ENCODE measurements around the gene CHRNB1. TPM values are rescaled to one million over a fixed set of nuclear protein-coding genes. Genes with fewer than 3 reads are reported as not detected.

CHRNB1 gene
- total RNA-seq, 1 donor from 2014 or later = 11.8 TPM

- Mint-ChIP-seq H3K9me3 (ENCODE audit: unreplicated experiment) (no peaks in the 10 kb centered on the region), H3K4me3 (ENCODE audit: unreplicated experiment) (no peak overlapping the region), H3K4me1 (ENCODE audit: unreplicated experiment) (no peaks in the 10 kb centered on the region), H3K36me3 (ENCODE audit: low read depth, unreplicated experiment) (peaks cover 51% of the 10 kb centered on the region), H3K27me3 (ENCODE audit: unreplicated experiment) (peaks cover 4% of the 10 kb centered on the region), H3K27ac (ENCODE audit: unreplicated experiment) (no peak overlapping the region)
- DNase-seq (ENCODE audit: low spot score) = no peak
- no peak for TF ChIP-seq CTCF (IDR thresholded peaks at IDR 0.05; ENCODE audit: unreplicated experiment)
Measured at GRCh38 chr17:7502987-7503386, 58.1 kb downstream of the CHRNB1 start.

GRCh38 chr17:7503521-7503920, 58.7 kb downstream of the CHRNB1 start:
- no peaks in the 10 kb centered on the region for H3K9me3 Mint-ChIP-seq (ENCODE audit: unreplicated experiment)
- H3K4me3 Mint-ChIP-seq (ENCODE audit: unreplicated experiment) = peak overlapping the region; percentile 71
- TF ChIP-seq CTCF (IDR thresholded peaks at IDR 0.05; ENCODE audit: unreplicated experiment) = no peak
- no peaks in the 10 kb centered on the region for H3K4me1 Mint-ChIP-seq (ENCODE audit: unreplicated experiment)
- peaks cover 50% of the 10 kb centered on the region for H3K36me3 Mint-ChIP-seq (ENCODE audit: low read depth, unreplicated experiment)
- H3K27ac Mint-ChIP-seq (ENCODE audit: unreplicated experiment) = peak overlapping the region; percentile 30
- H3K27me3 Mint-ChIP-seq (ENCODE audit: unreplicated experiment) = peaks cover 4% of the 10 kb centered on the region
- DNase-seq (ENCODE audit: low spot score) = no peak

Other genes with a start within 250 kb of the CHRNB1 start
- gene DLG4, start 225.2 kb upstream of the CHRNB1 start, total RNA-seq (ENCODE audit: unreplicated experiment) = 44.3 TPM
- gene ACADVL, start 225.1 kb upstream of the CHRNB1 start, total RNA-seq (ENCODE audit: unreplicated experiment) = 281 TPM
- gene DVL2, start 210.5 kb upstream of the CHRNB1 start, total RNA-seq (ENCODE audit: unreplicated experiment) = 58.2 TPM
- 80.9 TPM for gene PHF23, start 205.6 kb upstream of the CHRNB1 start, total RNA-seq (ENCODE audit: unreplicated experiment)
- 418 TPM for gene GABARAP, start 202.6 kb upstream of the CHRNB1 start, total RNA-seq (ENCODE audit: unreplicated experiment)
- 148 TPM for gene CTDNEP1, start 193.3 kb upstream of the CHRNB1 start, total RNA-seq (ENCODE audit: unreplicated experiment)
- gene ELP5, start 192.8 kb upstream of the CHRNB1 start, total RNA-seq (ENCODE audit: unreplicated experiment) = 36.9 TPM
- 65.7 TPM for gene CLDN7, start 182.6 kb upstream of the CHRNB1 start, total RNA-seq (ENCODE audit: unreplicated experiment)
- 2.2 TPM for gene SLC2A4, start 163.3 kb upstream of the CHRNB1 start, total RNA-seq (ENCODE audit: unreplicated experiment)
- 14.6 TPM for gene YBX2, start 150.4 kb upstream of the CHRNB1 start, total RNA-seq (ENCODE audit: unreplicated experiment)
- gene EIF5A, start 137.4 kb upstream of the CHRNB1 start, total RNA-seq (ENCODE audit: unreplicated experiment) = 362 TPM
- 56.8 TPM for gene GPS2, start 129.7 kb upstream of the CHRNB1 start, total RNA-seq (ENCODE audit: unreplicated experiment)
- 55.7 TPM for gene NEURL4, start 115.7 kb upstream of the CHRNB1 start, total RNA-seq (ENCODE audit: unreplicated experiment)
- 5.5 TPM for gene ACAP1, start 108.5 kb upstream of the CHRNB1 start, total RNA-seq (ENCODE audit: unreplicated experiment)
- 4.8 TPM for gene KCTD11, start 92.9 kb upstream of the CHRNB1 start, total RNA-seq (ENCODE audit: unreplicated experiment)
- not detected for gene TMEM95, start 89.9 kb upstream of the CHRNB1 start, total RNA-seq (ENCODE audit: unreplicated experiment)
- 1.7 TPM for gene TNK1, start 64.0 kb upstream of the CHRNB1 start, total RNA-seq (ENCODE audit: unreplicated experiment)
- gene PLSCR3, start 50.5 kb upstream of the CHRNB1 start, total RNA-seq (ENCODE audit: unreplicated experiment) = 74.2 TPM
- gene TMEM256, start 41.0 kb upstream of the CHRNB1 start, total RNA-seq (ENCODE audit: unreplicated experiment) = 94.7 TPM
- 54.8 TPM for gene NLGN2, start 37.2 kb upstream of the CHRNB1 start, total RNA-seq (ENCODE audit: unreplicated experiment)
- 0.38 TPM for gene SPEM1, start 24.7 kb upstream of the CHRNB1 start, total RNA-seq (ENCODE audit: unreplicated experiment)
- gene SPEM2, start 19.4 kb upstream of the CHRNB1 start, total RNA-seq (ENCODE audit: unreplicated experiment) = 0.15 TPM
- not detected for gene SPEM3, start 16.2 kb upstream of the CHRNB1 start, total RNA-seq (ENCODE audit: unreplicated experiment)
- 6.1 TPM for gene TMEM102, start 9.6 kb upstream of the CHRNB1 start, total RNA-seq (ENCODE audit: unreplicated experiment)
- 19.7 TPM for gene FGF11, start 5.5 kb upstream of the CHRNB1 start, total RNA-seq (ENCODE audit: unreplicated experiment)
- gene ZBTB4, start 34.6 kb downstream of the CHRNB1 start, total RNA-seq (ENCODE audit: unreplicated experiment) = 21.5 TPM
- not detected for gene SLC35G6, start 36.4 kb downstream of the CHRNB1 start, total RNA-seq (ENCODE audit: unreplicated experiment)
- gene POLR2A, start 39.3 kb downstream of the CHRNB1 start, total RNA-seq (ENCODE audit: unreplicated experiment) = 198 TPM
- gene TNFSF12, start 104.0 kb downstream of the CHRNB1 start, total RNA-seq (ENCODE audit: unreplicated experiment) = 16.3 TPM
- gene TNFSF13, start 113.7 kb downstream of the CHRNB1 start, total RNA-seq (ENCODE audit: unreplicated experiment) = 5.6 TPM
- 57.8 TPM for gene SENP3, start 116.9 kb downstream of the CHRNB1 start, total RNA-seq (ENCODE audit: unreplicated experiment)
- gene CD68, start 134.6 kb downstream of the CHRNB1 start, total RNA-seq (ENCODE audit: unreplicated experiment) = 1.6 TPM
- 51.8 TPM for gene MPDU1, start 138.8 kb downstream of the CHRNB1 start, total RNA-seq (ENCODE audit: unreplicated experiment)
- gene SOX15, start 145.0 kb downstream of the CHRNB1 start, total RNA-seq (ENCODE audit: unreplicated experiment) = 1.3 TPM
- 37.9 TPM for gene FXR2, start 169.8 kb downstream of the CHRNB1 start, total RNA-seq (ENCODE audit: unreplicated experiment)
- gene SAT2, start 182.8 kb downstream of the CHRNB1 start, total RNA-seq (ENCODE audit: unreplicated experiment) = 100 TPM
- 0.95 TPM for gene SHBG, start 185.1 kb downstream of the CHRNB1 start, total RNA-seq (ENCODE audit: unreplicated experiment)
- 10.4 TPM for gene ATP1B2, start 205.9 kb downstream of the CHRNB1 start, total RNA-seq (ENCODE audit: unreplicated experiment)
- 95.5 TPM for gene TP53, start 242.4 kb downstream of the CHRNB1 start, total RNA-seq (ENCODE audit: unreplicated experiment)
- 21.3 TPM for gene WRAP53, start 243.4 kb downstream of the CHRNB1 start, total RNA-seq (ENCODE audit: unreplicated experiment)

Measured in endothelial cell (in vitro differentiated cells).